Left renal pelvis (tissue), 4 donors: ENCODE measurements around the gene GRAMD2B. TPM values are rescaled to one million over a fixed set of nuclear protein-coding genes. Genes with fewer than 3 reads are reported as not detected.
"Not testable (repeated sequence)": the region's sequence is repeated elsewhere in the genome, so short reads cannot be mapped to it uniquely, and the experiment has no call there.

ENCODE experiments used
- DNase-seq, 4 donors: peaks; one replicate each; pipeline ENCODE4 v3.0.0-alpha.2; 2013; ENCODE audit warnings: low read depth in 4 of 4, low spot score in 3 of 4
- polyA plus RNA-seq, 4 donors: library from polyadenylated mRNA; unstranded; fragments of 120-200 nt; gene quantifications; one replicate each; pipeline ENCODE4 v1.2.1, GENCODE V29; 2013; ENCODE audit not compliant: insufficient read length in 4 of 4

The GRAMD2B gene, protein sequence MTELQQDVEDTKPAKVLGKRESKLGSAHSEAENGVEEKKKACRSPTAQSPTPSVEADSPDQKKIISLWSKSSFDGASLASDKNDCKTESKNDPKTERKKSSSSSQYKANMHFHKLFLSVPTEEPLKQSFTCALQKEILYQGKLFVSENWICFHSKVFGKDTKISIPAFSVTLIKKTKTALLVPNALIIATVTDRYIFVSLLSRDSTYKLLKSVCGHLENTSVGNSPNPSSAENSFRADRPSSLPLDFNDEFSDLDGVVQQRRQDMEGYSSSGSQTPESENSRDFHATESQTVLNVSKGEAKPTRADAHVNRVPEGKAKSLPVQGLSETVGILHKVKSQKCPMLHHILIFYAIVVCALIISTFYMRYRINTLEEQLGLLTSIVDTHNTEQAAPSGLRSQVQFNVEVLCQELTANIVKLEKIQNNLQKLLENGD
- polyA plus RNA-seq = 10 to 100 TPM; 20.5 to 27.8 (median 27.1) TPM

DNA sequence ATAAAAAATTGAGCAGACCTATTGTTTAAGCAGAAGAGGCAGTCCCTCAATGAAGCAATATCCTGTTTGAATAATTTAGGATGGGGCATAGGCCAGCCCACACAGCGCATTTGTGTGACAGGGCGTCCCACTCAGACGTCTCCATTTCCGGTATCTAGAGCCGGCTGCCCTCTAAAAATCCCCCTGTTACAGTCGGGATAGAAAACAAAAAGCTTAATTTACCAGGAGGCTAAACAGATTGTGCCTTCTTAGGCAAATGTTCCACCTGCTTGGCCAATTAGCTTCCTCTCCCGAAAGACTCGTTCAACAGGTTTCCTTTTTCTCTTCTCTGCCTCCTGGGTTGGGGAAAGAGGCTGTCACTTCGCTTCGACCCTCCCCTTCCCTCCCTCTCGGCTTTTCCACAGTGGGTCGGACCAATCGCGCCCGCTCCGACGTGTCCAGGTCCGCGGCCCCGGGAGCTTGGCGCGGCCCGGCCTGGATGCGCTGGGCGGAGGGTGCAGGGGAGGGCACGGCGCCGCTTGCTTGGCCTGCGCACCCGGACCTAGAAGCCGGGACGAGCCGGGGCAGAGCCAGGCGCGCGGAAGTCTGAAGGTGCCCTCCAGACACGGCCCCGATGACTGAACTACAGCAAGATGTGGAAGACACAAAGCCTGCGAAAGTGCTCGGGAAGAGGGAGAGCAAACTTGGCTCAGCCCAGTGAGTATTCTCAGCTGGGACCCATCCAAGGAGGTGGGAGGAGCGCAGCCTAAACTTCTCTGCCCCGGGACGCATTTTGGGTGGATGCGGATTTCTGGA lies at the start of gene GRAMD2B:
Gene GRAMD2B (plus strand): TSS at position 416 of the 795 bp plus-strand sequence. CDS start 198 bp downstream, at position 614.
- peak; percentile 75 to 85 (median 78) for DNase-seq

DNA sequence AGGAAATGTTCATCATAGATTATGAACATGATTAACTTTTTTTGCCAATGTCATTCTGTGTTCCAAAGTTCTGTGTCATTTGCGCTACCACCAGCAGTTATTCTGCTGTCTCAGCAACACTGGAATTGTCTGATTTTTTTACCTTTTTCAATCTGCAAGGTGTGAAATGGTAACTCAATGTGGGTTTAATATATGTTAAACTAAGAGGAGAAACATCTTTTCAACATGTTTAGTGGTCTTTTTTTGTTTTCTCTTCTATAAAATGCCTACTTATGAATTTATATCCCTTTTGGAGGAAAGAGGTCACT lies 49.1 kb upstream of the GRAMD2B start:
- DNase-seq = no peak

- DNase-seq = no peak
Observed at GRCh38 chr5:126376443-126376842, 46.8 kb upstream of the GRAMD2B start.

GRCh38 chr5:126377424-126377823 lies 45.8 kb upstream of the GRAMD2B start:
- DNase-seq = no peak

DNA sequence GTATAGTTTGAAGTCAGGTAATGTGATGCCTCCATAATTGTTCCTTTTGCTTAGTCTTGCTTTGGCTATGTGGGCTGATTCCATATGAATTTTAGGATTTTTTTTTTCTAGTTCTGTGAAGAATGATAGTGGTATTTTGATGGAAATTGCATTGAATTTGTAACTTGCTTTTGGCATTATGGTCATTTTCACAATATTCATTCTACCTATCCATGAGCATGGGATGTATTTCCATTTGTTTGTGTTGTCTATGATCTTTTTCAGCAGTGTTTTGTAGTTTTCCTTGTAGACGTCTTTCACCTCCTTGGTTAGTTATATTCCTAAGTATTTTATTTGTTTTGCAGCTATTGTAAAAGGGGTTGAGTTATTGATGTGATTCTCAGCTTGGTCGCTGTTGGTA lies 42.9 kb upstream of the GRAMD2B start:
- DNase-seq = not testable (repeated sequence)

GRCh38 chr5:126383246-126383645 lies 40.0 kb upstream of the GRAMD2B start:
- no peak for DNase-seq

GRCh38 chr5:126383776-126384175 lies 39.4 kb upstream of the GRAMD2B start:
- no peak for DNase-seq

DNA sequence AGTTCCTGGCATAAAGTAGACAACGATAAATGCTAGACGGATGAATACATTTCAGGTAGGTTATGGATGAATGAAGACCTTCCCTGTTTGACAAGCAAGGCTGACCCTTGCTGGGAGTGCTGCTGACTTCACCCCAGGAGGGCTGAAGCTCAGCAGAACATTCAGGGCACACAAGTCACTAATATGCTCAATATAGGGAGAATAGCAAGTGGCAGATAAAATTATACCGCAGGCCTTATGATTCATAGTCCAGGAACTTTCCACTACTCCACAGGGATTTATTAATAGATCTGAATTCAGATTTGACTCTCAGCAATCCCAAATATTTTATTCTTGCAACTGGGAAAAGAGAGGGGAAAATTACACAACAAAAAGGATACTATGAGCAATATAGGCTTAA lies 38.2 kb upstream of the GRAMD2B start:
- no peak for DNase-seq

DNA sequence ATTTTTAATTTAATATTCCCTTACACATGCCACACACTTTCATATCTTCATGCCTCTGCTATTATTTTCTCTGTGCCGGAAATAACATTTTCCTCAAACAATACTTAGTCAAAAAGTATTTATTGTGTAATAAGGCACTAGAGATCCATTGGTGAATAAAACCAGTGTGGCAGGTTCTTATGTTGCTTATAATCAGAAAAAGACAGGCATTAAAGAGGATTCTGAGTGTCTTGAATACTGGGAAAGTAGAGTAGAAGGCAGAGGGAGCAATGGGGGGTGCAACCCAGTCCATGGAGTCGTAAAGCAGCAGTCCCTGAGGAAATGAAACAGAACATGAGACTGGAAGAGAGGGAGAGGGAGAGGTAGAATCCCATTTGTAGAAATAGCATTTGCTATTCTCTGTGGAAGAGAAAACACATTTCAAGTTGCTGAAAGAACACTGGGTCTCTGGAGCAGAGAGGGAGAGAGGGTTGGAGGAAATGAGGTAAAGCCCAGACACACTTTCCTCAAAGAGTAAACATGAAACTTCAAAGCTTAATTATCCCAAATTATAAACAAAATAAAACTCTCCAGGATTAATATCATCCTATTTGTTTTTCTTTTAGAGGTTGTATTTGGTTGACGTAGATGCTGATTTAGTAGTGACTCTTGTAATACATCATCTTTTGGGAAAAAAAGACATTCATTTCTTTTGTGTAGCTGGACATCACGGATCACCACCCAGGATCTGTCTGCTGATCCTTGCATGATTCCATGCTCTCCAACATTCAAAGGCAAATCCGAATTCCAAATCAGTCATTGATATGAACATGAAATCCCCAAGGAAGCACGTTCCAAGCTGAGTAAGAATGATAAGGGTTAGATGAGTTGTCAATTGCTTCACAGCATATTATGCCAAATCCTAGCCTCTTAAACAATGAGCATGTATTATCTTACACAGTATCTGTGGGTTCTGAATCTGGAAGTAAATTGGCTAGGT lies 37.4 kb upstream of the GRAMD2B start:
- DNase-seq = no peak

DNA sequence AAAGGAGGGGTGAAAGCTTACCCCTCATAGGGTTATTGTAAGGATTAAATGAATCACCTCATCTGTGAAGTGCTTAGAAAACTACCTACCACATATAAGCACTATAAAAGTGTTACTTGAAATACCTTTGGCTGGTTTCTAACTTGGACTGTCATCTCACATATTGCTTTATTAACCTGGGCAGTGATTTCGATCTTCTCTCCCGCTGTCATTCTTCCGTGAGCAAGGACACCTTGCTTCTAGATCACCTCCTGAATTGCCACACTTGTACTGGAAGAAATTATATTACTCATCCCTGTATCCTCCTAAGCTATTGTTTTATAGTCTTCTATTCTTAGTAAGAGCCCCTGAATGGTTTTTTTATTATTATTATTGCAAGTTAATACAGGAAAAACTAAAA lies 34.0 kb upstream of the GRAMD2B start:
- no peak for DNase-seq

DNA sequence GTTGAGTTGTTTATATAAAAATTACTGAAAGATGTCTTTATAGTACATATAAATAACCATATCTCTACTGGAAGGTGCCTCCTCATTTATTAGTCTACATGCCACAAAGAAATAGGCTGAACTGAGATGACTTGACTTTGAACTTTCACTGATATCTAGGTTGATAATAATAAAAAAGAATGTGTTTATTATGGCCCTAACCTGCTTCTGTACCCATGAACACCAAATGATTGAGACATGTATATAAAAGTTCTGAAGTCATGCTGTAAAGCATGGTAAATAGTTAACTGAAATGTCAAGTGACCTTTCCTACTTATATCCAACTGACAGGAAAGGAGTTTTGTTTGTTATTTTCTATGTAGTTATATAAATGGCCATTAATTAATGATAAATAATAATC lies 33.2 kb upstream of the GRAMD2B start:
- DNase-seq = no peak

GRCh38 chr5:126391386-126391785 lies 31.8 kb upstream of the GRAMD2B start:
- no peak for DNase-seq

GRCh38 chr5:126394211-126394788 lies 28.9 kb upstream of the GRAMD2B start:
- DNase-seq = no peak

GRCh38 chr5:126395198-126395597 lies 28.0 kb upstream of the GRAMD2B start:
- DNase-seq = no peak

DNA sequence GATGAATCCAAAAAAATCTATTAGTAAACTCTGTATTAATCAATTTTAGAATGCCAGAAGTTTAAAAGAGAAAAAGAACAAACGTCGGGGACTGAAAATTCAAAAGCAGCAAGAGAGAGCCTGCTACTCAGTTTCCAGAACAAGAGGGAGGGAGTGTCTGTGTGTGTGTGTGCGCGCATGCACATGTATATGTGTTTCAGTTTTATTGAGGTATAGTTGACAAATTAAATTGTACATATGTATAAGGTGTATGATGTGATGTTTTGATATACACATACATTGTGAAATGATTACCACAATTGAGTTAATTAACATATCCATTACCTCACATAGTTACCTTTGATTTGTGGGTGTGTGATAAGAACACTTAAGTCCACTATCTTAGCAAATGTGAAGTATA lies 27.6 kb upstream of the GRAMD2B start:
- DNase-seq = no peak

DNA sequence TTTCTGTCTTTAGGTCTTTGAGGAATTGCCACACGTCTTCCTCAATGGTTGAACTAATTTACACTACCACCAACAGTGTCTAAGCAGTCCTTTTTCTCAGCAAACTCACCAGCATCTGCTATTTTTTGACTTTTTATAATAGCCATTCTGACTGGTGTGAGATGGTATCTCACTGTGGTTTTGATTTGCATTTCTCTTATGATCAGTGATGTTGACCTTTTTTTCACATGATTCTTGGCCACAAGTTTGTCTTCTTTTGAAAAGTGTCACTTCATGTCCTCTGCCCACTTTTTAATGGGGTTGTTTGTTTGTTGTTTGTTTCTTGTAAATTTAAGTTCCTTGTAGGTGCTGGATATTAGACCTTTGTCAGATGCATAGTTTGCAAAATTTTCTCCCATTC lies 26.5 kb upstream of the GRAMD2B start:
- DNase-seq = not testable (repeated sequence)

GRCh38 chr5:126398791-126399190 lies 24.4 kb upstream of the GRAMD2B start:
- DNase-seq = no peak

GRCh38 chr5:126400621-126401251 lies 22.5 kb upstream of the GRAMD2B start:
- no peak for DNase-seq

DNA sequence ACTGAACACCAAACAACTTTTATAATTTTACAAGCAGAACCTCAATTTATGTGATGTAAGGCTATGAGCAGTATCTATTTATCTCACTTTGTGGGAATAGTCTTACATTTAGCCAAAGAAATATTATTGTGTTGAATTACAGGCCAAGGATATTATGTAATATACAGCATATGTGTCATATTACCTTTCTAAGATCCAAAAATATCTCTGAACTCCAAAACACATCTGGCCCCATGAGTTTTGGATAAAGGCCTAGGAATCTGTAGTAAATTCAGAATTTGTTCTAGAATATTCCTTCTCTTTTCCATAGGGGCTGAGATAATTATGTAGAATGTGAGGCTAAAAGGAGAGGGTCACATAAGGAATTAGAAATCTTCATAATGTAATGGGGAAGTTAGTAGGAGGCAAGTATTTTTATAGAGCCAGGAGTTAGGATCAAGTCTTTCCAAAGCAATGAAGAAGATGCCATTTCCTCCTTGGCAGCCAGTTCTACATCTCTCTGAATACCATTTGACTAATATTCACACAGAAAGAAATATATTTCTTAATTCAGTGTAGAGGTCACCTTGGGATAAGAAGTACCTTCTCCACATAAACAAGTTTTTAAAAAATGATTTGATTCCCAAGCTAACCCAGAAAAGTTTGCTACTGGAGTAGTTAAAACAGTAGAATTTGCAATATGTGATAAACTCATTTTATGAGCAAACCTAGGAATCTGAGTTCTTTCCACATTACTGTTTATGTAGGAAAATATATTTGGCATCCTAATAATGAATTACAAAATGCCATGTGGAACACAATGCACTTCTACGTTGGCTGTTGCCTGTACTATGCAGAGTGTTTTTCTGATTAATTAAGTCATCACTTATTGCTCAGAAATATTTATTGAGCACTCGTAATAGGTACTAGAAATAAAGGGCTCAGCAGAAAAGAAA lies 20.3 kb upstream of the GRAMD2B start:
- no peak for DNase-seq
